Measurements from ENCODE around the gene MRPS5. TPM values are rescaled to one million over a fixed set of nuclear protein-coding genes. Genes with fewer than 3 reads are reported as not detected.

Gene MRPS5
- total RNA-seq, 3 donors from 2014 or later: 37.4 to 54.4 (median 43.8) TPM

DNA sequence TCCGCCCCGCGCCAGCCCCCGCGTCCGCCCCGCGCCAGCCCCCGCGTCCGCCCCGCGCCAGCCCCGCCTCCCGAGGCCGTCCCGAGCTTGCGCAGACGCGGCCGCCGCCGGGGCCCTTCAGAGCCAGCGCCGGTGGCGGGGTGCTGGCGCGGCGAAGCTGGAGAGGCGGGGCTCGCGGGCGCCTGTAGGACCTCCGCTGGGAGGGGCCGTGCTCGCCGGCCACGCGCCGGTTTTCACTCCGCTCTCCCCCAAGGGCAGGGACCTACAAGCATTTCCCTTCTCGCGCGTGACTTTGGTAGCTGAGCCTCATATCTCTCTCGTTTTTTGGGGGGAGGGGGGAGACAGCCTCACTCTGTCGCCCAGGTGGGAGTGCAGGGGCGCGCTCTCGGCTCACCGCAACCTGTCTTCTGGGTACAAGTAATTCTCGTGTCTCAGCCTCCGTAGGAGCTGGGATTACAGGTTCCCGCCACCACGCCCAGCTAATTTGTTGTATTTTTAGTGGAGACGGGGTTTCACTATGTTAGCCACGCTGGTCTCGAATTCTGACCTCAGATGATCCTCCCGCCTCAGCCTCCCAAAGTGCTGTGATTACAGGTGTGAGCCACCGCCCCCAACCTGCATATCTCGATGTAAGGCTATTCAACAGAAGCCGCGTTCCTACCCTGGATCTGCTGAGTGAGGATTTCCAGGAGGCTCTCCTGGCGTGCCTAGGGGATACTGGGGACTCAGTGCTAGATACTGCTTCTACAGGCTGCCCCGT is 38.3 kb upstream of the MRPS5 start, which contains the start of gene ZNF514:
ZNF514 (minus strand) TSS at position 159 of the 760 bp plus-strand sequence. CDS start 6,595 bp downstream, outside the sequence.
- TF ChIP-seq, protein P1, sequence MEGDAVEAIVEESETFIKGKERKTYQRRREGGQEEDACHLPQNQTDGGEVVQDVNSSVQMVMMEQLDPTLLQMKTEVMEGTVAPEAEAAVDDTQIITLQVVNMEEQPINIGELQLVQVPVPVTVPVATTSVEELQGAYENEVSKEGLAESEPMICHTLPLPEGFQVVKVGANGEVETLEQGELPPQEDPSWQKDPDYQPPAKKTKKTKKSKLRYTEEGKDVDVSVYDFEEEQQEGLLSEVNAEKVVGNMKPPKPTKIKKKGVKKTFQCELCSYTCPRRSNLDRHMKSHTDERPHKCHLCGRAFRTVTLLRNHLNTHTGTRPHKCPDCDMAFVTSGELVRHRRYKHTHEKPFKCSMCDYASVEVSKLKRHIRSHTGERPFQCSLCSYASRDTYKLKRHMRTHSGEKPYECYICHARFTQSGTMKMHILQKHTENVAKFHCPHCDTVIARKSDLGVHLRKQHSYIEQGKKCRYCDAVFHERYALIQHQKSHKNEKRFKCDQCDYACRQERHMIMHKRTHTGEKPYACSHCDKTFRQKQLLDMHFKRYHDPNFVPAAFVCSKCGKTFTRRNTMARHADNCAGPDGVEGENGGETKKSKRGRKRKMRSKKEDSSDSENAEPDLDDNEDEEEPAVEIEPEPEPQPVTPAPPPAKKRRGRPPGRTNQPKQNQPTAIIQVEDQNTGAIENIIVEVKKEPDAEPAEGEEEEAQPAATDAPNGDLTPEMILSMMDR (IDR thresholded peaks at IDR 0.05): no peak
- TF ChIP-seq POLR2AphosphoS5 (IDR thresholded peaks at IDR 0.05) (no peak), POLR2A (IDR thresholded peaks at IDR 0.05) (no peak)
- Histone ChIP-seq H3K4me1 (peaks cover 0 to 18% of the 10 kb centered on the region in 2 donors), H3K27ac (peak within 1 kb of the TSS; percentile 82 to 89), H3K36me3 (no peaks in the 10 kb centered on the region), H3K9me3 (peaks cover 0 to 12% of the 10 kb centered on the region in 2 donors), H3K4me3 (peak within 1 kb of the TSS; percentile 74 to 95 (median 86)), H3K27me3 (no peaks in the 10 kb centered on the region)
- intact Hi-C loops (cut with DNase I; ENCODE audit: low total_unique reads): loop anchor here (10.0 kb wide), 2 partner anchors 955 to 1165 kb away; partner anchors contain the start of genes ADRA2B and ITPRIPL1
- DNase-seq (ENCODE audit: low spot score in 2 of 2): peak; percentile 57 to 62

DNA sequence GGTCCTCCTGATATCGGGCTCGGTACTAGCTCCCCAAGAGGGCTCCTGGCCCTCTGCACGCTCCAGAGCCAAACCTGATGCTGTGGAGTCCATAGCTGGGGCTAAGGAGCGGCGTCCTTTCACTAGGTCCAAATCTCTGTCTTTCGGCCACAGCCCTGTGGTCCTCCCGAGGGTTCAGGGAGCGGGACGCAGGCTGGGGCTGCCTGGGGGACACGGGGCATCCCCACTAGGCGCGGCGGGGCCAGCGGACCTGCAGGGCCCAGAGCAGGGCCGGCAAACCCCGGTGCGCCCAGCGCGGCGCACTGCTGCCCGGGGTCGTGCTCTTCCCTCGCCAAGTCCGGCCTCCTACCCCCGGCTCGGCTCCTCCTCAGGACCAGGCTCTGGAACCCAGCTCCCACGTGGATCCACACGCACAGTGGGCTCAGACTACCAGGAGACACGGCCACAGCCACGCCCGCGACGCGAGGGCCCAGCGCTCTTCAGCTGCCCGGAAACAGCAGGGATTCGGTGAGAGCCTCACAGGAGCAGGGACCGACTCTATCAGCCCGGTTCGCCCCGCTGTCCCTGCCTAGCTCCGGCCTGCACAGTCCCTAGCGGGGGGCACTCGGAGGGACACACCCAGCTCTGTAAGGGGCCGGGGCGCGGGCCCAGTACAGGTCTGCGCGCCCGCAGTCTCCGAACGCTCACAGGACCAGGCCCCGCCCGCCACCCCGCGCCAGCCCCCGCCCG is 37.4 kb upstream of the MRPS5 start:
- peak overlapping the region; percentile 76 to 89 for H3K27ac ChIP-seq
- peak overlapping the region; percentile 74 to 95 (median 86) for H3K4me3 ChIP-seq
- H3K4me1 ChIP-seq: peaks cover 0 to 15% of the 10 kb centered on the region in 2 donors
- intact Hi-C loops (cut with DNase I; ENCODE audit: low total_unique reads): loop anchor here (10.0 kb wide), 2 partner anchors 956 to 1166 kb away; partner anchors contain the start of genes ADRA2B and ITPRIPL1
- H3K36me3 ChIP-seq: no peaks in the 10 kb centered on the region
- H3K27me3 ChIP-seq: no peaks in the 10 kb centered on the region
- DNase-seq (ENCODE audit: low spot score in 2 of 2): peak in 1 of 2 donors; percentile 55
- H3K9me3 ChIP-seq: peaks cover 0 to 20% of the 10 kb centered on the region in 2 donors
- TF ChIP-seq POLR2A (IDR thresholded peaks at IDR 0.05): no peak
- TF ChIP-seq POLR2AphosphoS5 (IDR thresholded peaks at IDR 0.05): no peak
- TF ChIP-seq, protein P1 (IDR thresholded peaks at IDR 0.05): no peak

DNA sequence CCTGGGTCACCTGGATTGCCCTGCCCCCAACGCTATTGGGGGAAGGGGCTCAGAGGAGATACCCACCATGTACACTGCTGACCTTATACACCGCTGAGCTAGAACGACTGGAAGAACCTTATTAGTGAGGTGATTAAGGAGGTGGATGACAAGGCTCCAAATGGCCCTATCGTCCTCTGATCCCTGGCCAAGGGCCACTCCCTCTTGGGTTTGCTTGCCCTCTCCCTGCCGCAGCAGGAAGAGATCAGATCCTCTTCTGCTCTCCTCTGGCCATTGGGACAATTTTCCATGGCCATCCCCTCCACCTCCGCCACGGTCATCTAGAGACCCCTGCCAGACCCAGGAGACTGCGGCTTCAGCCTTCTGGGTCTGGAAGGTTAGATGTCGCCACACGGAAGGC is 36.8 kb upstream of the MRPS5 start:
- H3K27ac ChIP-seq: peak overlapping the region; percentile 76 to 89
- TF ChIP-seq POLR2A (IDR thresholded peaks at IDR 0.05) (no peak), POLR2AphosphoS5 (IDR thresholded peaks at IDR 0.05) (no peak)
- TF ChIP-seq, protein P1 (IDR thresholded peaks at IDR 0.05): no peak
- H3K4me3 ChIP-seq: peak overlapping the region; percentile 74 to 95 (median 86)
- peaks cover 0 to 26% of the 10 kb centered on the region in 2 donors for H3K9me3 ChIP-seq
- H3K36me3 ChIP-seq: no peaks in the 10 kb centered on the region
- no peaks in the 10 kb centered on the region for H3K27me3 ChIP-seq
- intact Hi-C loops (cut with DNase I; ENCODE audit: low total_unique reads): loop anchor here (10.0 kb wide), 2 partner anchors 956 to 1166 kb away; partner anchors contain the start of genes ADRA2B and ITPRIPL1
- H3K4me1 ChIP-seq: peaks cover 0 to 11% of the 10 kb centered on the region in 2 donors
- DNase-seq (ENCODE audit: low spot score in 2 of 2): no peak

DNA sequence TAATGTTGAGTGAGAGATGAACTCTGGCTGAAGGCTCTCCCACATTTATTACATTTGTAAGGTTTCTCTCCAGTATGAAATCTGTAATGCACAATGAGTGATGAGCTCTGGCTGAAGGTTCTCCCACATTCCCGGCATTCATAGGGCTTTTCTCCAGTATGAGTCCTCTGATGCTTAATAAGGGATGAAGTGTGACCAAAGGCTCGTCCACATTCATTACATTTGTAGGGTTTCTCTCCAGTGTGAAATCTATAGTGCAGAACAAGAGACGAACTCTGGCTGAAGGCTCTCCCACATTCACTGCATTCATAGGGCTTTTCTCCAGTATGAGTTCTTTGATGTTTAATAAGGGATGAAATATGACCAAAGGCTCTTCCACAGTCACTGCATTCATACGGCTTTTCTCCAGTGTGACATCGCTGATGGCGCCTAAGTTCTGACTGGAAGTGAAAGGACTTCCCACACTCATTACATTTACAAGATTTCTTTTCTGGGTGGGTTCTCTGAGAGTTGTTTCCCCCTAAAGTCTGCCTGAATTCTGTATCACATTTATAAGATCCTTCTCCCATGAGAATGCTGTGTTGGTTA is 27.9 kb upstream of the MRPS5 start:
- DNase-seq (ENCODE audit: low spot score in 2 of 2): no peak
- H3K36me3 ChIP-seq: peaks cover 24% of the 10 kb centered on the region
- H3K9me3 ChIP-seq: peaks cover 79 to 100% of the 10 kb centered on the region in 2 donors
- H3K4me3 ChIP-seq: no peak overlapping the region
- intact Hi-C loops (cut with DNase I; ENCODE audit: low total_unique reads): no loop called here
- H3K27ac ChIP-seq: no peak overlapping the region
- H3K27me3 ChIP-seq: no peaks in the 10 kb centered on the region
- no peak for TF ChIP-seq POLR2AphosphoS5 (IDR thresholded peaks at IDR 0.05)
- TF ChIP-seq POLR2A (IDR thresholded peaks at IDR 0.05): no peak
- TF ChIP-seq, protein P1 (IDR thresholded peaks at IDR 0.05): no peak
- H3K4me1 ChIP-seq: no peaks in the 10 kb centered on the region

Measured in breast epithelium (tissue), 4 donors.